ENCODE measurements around the gene PATJ. TPM values are rescaled to one million over a fixed set of nuclear protein-coding genes. Genes with fewer than 3 reads are reported as not detected.

The PATJ gene
- total RNA-seq, 2 donors from 2014 or later, result 42.7 to 67.5 TPM

- no peaks in the 10 kb centered on the region for H3K27me3 ChIP-seq (replicated peaks; ENCODE audit: insufficient read depth)
- no peaks in the 10 kb centered on the region for H3K9me3 ChIP-seq
- no peaks in the 10 kb centered on the region for H3K36me3 ChIP-seq
- no peak overlapping the region for H3K4me3 ChIP-seq
- no peak for TF ChIP-seq POLR2AphosphoS5 (IDR thresholded peaks at IDR 0.05)
- TF ChIP-seq POLR2A (IDR thresholded peaks at IDR 0.05), result no peak
- H3K4me1 ChIP-seq (replicated peaks), result no peaks in the 10 kb centered on the region
- DNase-seq (ENCODE audit: low spot score), result no peak
- H3K27ac ChIP-seq, result no peak overlapping the region
- intact Hi-C loops (cut with DNase I), result no loop called here
- WGBS, result 56% methylated on average over 3 of the region's 3 CpGs
Observed at GRCh38 chr1:62224182-62224581, 481.9 kb downstream of the PATJ start.

- no peaks in the 10 kb centered on the region for H3K27me3 ChIP-seq (replicated peaks; ENCODE audit: insufficient read depth)
- no peaks in the 10 kb centered on the region for H3K4me1 ChIP-seq (replicated peaks)
- TF ChIP-seq POLR2A (IDR thresholded peaks at IDR 0.05), result no peak
- TF ChIP-seq CTCF (IDR thresholded peaks at IDR 0.05), result no peak
- no peak for TF ChIP-seq POLR2AphosphoS5 (IDR thresholded peaks at IDR 0.05)
- WGBS, result 82% methylated on average over 11 of the region's 11 CpGs
- no peak for DNase-seq (ENCODE audit: low spot score)
- H3K4me3 ChIP-seq, result no peak overlapping the region
- H3K9me3 ChIP-seq, result no peaks in the 10 kb centered on the region
- H3K36me3 ChIP-seq, result no peaks in the 10 kb centered on the region
- intact Hi-C loops (cut with DNase I), result no loop called here
- H3K27ac ChIP-seq, result no peak overlapping the region
Observed at GRCh38 chr1:62227496-62227895, 485.2 kb downstream of the PATJ start.

Small RNA genes lying within 50 kb of the gene (microRNA-seq; reads per million reads assigned to microRNA genes)
- gene MIR3116-1 (not detected), gene MIR3116-2 (not detected)

Small RNA genes lying within 50 kb of the gene (small RNA-seq; reads per million reads assigned to genes)
- gene LAMTOR5P1 (0 reads per million in 2 donors), gene MIR3116-1 (0 reads per million in 2 donors), gene RN7SL180P (0 reads per million in 2 donors), gene RNU6-1177P (0 reads per million in 2 donors), gene RNU6-414P (0 reads per million in 2 donors)

Other genes starting within 250 kb of the PATJ start
- gene TM2D1, start 17.3 kb upstream of the PATJ start, total RNA-seq, result 10 to 100 TPM; 59.6 to 86.9 TPM